Inflammatory macrophage treated with lipopolysaccharide for 4 hours (primary cell): ENCODE data around the gene AGER.
"Not testable (repeated sequence)": the region's sequence is repeated elsewhere in the genome, so short reads cannot be mapped to it uniquely, and the experiment has no call there.

Experiments used
- DNase-seq: peaks from one replicate; pipeline ENCODE4 v3.0.0-alpha.2; 2020

AGER gene

GRCh38 chr6:32198345-32198696 is 14.3 kb upstream of the AGER start:
- DNase-seq = no peak

DNA sequence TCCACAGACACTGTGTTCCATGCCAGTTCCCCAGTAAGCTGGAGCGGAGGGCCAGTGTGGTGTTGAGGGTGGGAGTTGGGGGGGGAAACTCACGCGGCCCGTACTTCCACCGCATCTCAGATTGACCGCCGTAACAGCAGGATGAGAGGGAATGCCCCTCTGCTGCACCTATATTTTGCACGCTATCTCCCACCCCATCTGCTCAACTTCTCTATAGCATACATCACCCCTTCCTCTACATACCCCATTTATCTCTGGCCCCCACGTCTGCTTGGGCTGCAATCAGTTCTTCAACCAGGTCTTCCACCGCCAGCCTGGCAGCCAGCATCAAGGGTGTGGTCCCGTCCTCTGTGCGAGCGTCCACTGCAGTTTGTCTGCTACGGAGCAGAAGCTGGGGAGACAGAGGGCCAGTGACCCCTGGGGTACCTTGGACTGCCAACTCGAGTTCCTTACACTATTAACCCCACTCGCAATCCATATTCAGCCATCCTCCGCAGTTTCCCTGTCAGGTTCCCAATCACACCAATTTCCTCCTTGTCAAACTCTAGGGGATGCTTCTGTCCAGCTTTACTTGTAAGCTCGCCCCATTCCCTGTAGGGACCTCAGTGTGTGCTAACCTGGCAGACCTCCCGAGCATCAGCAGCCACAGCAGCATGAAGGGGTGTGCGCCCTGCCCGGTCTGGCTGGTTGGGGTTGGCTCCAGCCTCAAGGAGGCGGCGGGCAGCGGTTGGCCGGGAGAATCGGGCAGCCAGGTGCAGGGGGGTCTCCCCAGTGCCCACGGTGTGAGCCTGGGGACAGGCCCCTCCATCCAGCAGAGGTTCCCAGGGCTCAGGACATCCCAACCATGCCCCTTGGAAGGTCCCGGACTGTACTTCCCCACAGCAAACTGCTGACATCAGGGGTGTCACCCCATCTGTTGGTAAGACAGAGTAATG is 12.9 kb upstream of the AGER start:
- peak; percentile 71 for DNase-seq

DNA sequence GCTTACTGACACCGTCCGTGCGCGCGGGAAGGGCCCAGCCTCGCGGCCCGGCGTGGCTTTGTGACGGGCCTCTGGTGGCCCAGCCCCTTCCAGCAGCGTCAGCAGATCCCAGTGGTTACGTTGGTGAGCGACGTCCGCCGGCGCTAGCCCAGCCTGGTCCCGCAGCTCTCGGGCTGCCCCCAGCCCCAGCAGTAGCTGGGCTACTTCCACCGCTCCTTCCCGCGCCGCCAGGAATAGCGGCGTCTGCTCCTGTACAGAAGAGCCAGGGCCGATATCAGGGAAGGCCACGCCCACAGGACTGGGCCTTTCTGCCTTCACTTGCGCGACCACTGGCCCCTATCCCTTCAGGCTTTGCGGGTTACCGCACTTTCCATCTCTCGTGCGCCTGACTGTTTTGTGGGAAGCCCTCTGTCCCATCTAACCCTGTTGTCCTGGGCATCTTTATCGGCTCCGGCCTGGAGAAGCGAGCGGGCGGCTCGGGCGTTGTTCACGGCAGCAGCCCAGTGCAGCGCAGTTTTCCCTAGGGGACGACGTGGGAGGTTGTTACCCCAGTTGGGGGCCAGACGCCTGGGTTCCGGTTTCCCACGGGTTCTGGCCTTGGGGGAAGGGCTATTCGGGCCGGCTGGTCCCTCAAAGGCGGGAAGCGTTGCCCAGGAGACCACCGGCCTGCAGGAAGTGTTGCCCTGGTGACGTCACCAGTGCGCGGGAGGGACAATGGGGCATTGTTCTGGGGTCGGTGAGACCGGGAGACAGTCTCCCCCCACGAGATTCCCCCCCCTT is 12.0 kb upstream of the AGER start:
- DNase-seq = peak; percentile 69

DNA sequence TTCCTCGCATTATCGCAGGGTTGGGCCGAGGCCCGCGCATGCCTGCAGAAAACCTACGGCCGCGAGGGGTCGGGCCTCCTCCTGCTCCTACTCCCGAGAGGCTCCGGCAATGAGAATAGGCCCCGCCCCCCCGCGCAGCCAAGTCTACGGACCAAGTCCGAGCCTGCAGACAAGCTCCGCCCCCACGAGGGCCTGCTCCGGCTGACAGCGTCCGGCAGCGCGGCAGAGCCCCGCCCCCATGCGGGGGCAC is 11.5 kb upstream of the AGER start:
- peak; percentile 100 for DNase-seq

DNA sequence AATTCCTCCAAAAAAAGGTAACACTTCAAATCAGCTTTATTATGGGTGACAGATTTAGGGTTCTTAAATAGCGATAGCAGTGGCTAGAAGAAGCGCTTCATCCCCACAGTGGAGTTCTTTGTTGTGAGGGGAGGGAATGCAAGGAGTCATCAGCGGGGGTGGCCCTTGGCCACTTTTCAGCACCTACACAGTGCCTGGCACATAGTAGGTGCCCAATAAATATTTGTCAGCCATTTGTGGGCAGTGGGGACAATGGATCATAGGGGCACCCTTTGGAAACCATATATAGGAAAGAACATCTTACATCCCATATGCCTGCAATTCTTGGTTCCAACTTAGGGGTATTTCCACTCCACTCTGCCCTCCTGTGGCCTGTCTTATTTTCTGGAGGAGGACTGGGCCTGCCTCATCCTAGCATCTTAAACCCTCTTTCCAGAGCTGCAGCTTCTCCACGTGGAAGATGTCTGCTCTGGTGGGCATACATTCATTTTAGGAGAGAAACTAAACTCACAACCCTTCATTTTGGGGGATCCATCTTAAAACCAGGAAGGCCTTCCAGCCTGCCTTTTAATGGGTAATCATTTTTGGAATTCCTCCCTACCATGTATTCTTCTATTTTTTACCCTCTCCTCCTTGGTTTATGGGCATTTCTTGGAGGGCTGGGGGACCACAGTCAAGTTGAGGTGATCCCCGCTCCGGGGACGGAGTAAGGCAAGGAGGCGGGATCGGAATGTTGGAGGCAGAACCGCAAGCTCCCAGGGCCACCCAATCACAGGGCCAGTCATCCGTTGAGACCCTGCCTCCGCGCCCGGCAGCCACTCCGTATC is 11.0 kb upstream of the AGER start:
- peak; percentile 62 for DNase-seq

DNA sequence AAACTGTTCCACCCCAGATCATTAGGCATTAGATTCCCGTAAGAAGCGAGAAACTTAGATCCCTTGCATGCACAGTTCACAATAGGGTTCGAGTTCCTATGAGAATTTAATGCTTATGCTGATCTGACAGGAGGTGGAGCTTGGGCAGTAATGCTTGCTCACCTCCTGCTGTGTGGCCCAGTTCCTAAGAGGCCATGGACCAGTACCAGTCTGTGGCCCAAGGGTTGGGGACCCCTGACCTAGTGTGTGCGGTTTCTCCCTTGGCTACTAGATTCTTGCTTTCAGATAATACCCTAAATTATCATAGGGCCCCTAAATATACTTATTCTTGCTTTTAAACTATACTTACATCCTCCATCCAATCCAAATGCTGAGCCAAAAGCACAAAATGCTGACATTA is 10.3 kb upstream of the AGER start:
- no peak for DNase-seq

DNA sequence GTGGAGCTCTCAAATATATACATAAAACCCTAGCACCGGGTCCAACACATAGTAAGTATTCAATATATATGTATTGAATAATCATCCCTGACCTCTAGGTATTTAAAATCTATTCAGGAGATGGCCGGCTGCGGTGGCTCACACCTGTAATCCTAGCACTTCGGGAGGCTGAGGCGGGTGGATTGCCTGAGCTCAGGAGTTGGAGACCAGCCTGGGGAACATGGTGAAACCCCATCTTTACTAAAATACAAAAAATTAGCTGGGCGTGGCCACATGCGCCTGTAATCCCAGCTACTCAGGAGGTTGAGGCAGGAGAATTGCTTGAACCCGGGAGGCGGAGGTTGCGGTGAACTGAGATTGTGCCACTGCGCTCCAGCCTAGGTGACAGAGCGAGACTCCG is 9.0 kb upstream of the AGER start:
- DNase-seq = not testable (repeated sequence)

DNA sequence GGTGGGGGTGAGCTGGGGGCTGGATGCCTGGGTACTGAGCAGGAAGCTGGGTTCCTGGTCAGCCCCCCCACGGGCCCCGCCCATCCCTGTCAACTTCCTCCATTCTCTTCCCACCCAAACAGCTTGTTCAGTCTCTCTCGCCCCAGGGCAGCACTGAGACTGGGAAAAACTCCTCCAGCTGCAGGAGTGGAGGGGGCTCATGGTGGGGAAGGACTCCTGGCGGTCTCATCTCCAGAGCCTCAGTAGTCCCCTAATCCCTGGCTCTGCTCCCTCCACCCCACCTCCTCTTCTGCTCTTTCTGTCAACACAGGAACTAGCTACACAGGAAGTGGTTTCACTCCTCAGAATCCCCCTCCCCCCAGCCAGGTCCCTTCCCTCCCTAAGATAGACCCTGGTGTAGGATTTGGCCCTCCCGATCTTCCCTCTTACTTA is 8.6 kb upstream of the AGER start, which contains the start of gene GPSM3:
Gene GPSM3, minus strand, starts transcription at position 36 of the 432 bp plus-strand sequence. CDS start 130 bp downstream, outside the sequence.
- DNase-seq = peak; percentile 61

DNA sequence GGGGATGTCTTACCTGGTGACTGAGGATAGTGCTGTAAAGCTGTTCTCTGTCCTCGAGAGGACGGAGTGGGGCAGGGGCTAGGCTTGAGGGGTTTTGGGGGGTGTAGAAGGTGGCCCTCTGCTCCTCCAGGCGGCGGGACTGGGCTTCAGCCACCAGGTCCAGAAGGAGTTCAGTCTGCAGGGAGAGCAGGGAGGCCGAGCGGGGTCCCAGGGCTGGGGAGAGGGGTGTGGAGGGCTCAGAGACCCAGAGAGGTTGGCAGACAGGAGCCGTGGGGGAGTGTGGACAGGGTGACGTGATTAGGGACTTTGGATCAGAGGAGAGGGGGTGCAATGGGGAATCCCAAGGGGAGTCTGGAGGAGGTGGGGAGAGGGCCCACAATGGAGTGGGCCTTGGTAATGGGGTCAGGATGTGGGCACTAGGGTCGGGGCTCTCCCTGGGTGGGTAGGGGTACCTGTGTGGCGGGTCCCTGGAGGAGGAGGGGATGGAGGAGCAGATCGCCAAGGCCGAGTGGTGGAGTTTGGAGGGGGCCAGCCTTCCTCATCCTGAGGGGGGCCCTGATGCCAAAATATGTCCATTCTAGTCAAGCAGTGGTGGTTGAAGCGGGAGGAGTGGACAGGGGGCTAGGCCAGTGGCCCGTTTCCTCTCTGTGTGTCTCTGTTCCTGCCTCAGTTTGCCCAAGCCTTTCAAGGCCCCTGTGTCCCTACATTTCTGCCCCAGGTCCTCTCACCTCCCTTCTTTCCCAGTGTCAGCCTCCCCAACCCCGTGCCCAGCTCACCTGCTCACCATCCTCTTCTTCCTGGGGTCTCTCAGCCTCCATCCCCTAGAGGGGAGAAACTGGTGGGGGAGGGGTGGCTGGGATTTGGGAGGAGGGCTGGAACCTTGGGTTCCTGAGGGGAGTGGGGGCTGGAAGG is 7.9 kb upstream of the AGER start:
- peak; percentile 31 for DNase-seq

DNA sequence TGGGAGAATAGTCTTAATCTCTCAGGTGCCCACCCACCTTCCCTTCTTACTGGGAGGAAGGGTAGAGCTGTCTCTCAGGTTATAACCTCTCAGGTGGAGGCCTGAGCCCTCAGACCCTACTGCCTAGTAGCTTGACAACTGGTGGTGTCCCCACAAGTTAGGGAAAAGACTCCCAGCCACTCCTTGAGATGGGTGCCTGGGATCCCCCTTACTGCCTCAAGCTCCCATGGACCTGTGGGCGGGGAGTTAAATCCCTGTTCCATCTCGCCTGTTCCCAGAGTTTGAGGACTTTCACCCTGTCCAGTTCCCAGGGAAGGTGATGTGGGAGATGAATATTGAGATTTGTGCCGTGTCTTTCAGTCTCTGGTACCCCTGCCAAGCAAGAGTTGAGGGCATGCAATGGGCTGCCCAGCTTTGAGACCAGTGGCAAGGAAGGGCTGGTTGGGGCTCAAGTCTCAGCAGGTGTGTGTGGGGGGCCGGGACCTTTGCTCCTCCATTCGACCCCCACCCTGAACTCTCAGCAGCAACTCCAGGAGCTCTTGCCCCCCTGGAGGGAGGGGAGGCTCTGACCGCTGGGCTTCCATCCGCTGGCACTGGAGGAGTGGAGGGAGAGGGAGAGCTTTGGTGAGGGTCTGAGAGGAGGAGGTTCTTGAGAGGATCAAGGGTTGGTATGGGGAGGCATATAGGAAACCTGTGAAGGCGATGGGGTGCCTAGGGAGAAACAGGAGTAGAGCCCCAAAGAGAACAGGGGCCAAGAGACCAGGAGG is 7.0 kb upstream of the AGER start:
- no peak for DNase-seq

GRCh38 chr6:32190054-32190851 is 6.2 kb upstream of the AGER start, which contains the start of gene PBX2:
PBX2 (minus strand) TSS chr6:32190202; CDS start chr6:32189915, 287 bp downstream.
- DNase-seq = peak; percentile 94

- no peak for DNase-seq
Observed at GRCh38 chr6:32189742-32190053, 5.6 kb upstream of the AGER start.

DNA sequence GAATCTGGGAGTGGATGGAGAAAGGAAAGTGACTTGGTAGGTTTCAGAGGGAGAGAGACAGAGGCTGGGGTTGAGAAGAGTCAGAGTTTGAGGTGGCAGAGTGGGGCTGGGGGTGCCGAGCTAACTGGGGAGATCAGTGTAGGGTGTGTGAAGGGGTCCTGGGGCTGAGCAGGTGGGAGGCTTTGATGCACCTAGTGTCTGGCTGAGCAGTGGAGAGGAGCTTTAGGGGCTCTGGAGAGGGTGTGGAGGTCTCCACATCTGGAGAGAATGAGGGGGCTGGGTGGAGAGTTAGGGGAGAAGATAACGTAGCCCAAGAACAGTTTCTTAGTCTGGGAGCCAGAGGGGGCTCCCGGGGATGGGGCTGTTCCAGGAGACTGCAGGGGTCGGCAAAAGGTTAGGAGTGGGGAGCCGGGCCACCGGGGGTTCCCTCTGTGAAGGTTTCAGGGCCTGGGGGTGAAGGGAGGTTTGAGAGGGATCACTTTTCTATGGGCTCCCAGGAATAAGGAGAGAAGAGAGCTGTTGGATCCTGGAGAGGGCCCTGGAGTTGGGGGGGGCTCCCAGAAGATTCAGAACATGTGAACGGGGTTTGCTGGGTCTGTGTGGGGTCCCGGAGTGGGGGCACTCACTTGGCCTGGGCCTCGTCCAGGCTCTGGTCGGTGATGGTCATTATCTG is 5.2 kb upstream of the AGER start:
- DNase-seq = no peak

DNA sequence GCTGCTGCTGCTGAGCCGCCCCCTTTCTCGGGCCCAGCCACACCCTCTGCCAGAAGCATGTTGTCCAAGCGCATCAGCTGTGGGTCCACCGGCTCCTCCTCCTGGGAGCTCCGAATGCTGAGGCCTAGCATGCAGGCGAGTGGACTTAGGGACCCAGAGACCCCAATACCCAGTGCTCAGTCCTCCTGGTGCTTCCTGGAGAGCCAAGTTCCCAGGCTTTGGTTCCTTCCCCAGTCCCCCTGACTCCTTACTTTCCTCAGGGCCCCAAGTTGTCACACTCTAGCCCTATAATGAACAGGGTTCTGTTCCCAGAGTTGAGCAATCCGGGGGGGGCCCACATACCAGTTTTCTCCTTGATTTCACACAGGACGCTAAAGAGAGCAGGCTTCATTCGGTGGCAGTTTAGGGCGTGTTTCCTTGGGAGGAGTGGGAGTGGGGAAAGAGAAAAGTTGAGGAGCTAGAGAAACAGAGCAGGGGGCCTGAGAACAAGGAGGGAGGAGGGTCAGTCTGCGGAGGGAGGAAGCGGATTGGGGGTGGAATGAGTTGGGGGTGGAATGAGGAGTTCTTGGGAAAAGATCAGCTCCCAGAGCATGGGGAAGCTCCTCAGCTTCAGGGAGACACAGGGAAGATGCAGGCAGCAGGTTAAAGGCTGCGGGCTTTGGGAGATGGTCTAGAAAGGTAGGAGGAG is 4.5 kb upstream of the AGER start:
- no peak for DNase-seq

DNA sequence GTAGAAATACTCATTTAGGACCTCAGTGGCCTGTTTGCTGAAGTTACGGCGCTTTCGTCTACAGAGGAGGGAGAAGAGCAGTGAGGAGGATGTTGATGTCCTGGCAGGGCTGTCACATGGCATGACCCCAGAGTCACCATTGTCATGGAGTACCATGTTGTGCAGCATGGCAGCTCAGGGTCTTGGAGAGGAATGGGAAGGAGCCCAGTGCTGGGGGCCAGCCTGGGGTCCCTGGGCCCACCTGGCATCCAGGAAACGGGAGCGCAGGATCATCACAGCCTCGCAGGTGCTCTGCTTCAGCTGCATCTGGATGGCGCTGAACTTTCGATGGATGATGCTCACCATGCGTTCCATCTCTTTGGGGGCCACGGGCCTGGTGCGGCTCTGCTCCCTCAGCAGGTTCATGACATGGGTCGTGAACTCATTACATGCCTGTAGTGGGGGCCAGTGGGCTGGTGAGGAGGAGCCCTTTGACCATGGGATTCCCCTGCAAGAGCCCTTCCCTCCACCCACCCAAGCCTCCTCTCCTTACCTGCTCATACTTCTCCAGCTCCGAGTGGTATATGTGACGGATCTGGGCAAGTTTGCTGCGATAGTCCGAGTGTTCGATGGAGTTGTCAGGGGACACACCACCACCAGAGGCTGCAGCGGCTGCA is 3.8 kb upstream of the AGER start:
- DNase-seq = not testable (repeated sequence)

GRCh38 chr6:32187009-32187709 is 3.1 kb upstream of the AGER start:
- DNase-seq = no peak

DNA sequence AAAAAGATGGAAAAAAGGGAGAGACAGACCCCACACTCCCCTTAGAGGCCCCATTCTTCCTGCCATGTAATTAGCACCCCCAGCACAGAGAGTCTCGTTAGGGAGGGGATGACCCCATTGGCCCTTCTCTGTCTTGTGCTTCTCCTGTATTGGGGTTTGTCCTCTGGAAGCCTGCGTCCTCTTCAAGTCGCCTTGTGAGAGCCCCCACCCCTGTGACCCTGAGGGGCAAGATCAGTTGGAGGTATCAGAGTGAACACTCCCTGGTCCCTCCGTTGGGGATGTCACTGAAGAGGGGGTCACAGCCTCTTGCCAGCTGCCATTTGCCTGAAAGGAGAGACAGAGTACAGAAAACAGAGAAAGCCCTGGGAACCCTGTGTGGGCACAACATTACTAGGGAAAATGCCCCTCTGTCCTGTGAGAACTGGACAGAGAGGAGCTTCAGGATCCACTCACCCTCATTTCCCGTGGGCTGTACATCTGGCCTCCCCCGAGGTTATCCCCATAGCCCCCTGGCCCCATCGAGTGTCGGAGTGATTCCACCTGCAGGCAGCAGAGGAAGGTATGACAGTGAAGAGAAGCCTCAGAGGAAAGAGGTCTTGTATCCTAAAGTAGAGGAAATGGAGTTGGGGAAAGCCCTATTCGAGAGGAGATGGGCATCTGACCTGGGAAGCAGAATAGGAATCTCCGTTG is 2.2 kb upstream of the AGER start:
- not testable (repeated sequence) for DNase-seq
